ENCODE measurements around the gene LAMA2. TPM values are rescaled to one million over a fixed set of nuclear protein-coding genes. Genes with fewer than 3 reads are reported as not detected.

LAMA2 gene
- total and polyA plus RNA-seq, 2 of the 8 experiments (the other 6 are each of a cell fraction or from before 2014, with no cell fraction given), result 1.3 to 3.8 TPM

- 88% methylated on average over 2 of the region's 2 CpGs; no CpG with 5 or more reads in 1 of the 2 experiments for WGBS, 2 experiments (ENCODE audit: extremely low coverage in 1 of 2, insufficient coverage in 1 of 2, insufficient read length in 1 of 2, insufficient replicate concordance in 2 of 2, low coverage in 1 of 2, low lambda C conversion rate in 2 of 2, missing lambda C conversion rate in 1 of 2)
- no peak overlapping the region for H2BK15ac ChIP-seq (ENCODE audit: low read length)
- CTCF ChIA-PET (ENCODE audit: partially characterized antibody), result no interaction called here
- H3K9me3 ChIP-seq (ENCODE audit: insufficient read depth in 2 of 2, low read depth in 1 of 2, low read length in 1 of 2), result no peaks in the 10 kb centered on the region
- no peaks in the 10 kb centered on the region for H4K20me1 ChIP-seq (replicated peaks in 1 of 2; ENCODE audit: control insufficient read depth in 1 of 2, insufficient read depth in 2 of 2, low read length in 2 of 2)
- H3K9ac ChIP-seq (replicated peaks in 1 of 4; ENCODE audit: extremely low read depth in 1 of 4, low read depth in 3 of 4, low read length in 3 of 4), result no peak overlapping the region
- H3K27ac ChIP-seq (ENCODE audit: low read depth, low read length), result no peak overlapping the region
- no peak overlapping the region for H3K23ac ChIP-seq (ENCODE audit: insufficient read length)
- H3K79me2 ChIP-seq (ENCODE audit: control insufficient read depth in 1 of 2, insufficient read depth in 2 of 2, low read length in 2 of 2), result no peaks in the 10 kb centered on the region
- H3K18ac ChIP-seq (ENCODE audit: extremely low read depth, low read length), result no peak overlapping the region
- POLR2A ChIA-PET (ENCODE audit: partially characterized antibody), result no interaction called here
- H3K36me3 ChIP-seq (ENCODE audit: control insufficient read depth in 2 of 4, insufficient read depth in 4 of 4, low read length in 3 of 4), result no peaks in the 10 kb centered on the region
- H3K4me2 ChIP-seq (ENCODE audit: insufficient read depth in 1 of 2, low read depth in 2 of 2, low read length in 2 of 2), result no peak overlapping the region
- no peak overlapping the region for H2AFZ ChIP-seq (ENCODE audit: low read length)
- H2BK20ac ChIP-seq (ENCODE audit: low read length), result no peak overlapping the region
- H3K4ac ChIP-seq (replicated peaks; ENCODE audit: insufficient read length, low read depth, low read length), result no peak overlapping the region
- FAIRE-seq (no peak), DNase-seq (ENCODE audit: low read depth in 1 of 2, low spot score in 2 of 2) (no peak)
- H4K91ac ChIP-seq (replicated peaks; ENCODE audit: insufficient read length, low read length), result no peak overlapping the region
- no peak overlapping the region for H3K14ac ChIP-seq (ENCODE audit: insufficient read length)
- no peak overlapping the region for H2BK12ac ChIP-seq (ENCODE audit: low read depth, low read length)
- no peak overlapping the region for H3K4me3 ChIP-seq (ENCODE audit: extremely low read depth in 1 of 4, insufficient read depth in 2 of 4, low read depth in 3 of 4, low read length in 4 of 4)
- no peak overlapping the region for H4K8ac ChIP-seq (ENCODE audit: extremely low read depth, insufficient read depth, low read length)
- H3K27me3 ChIP-seq (replicated peaks in 1 of 4; ENCODE audit: control insufficient read depth in 3 of 4, extremely low read depth in 1 of 4, insufficient read depth in 3 of 4, low read length in 3 of 4), result no peaks in the 10 kb centered on the region
- H3K56ac ChIP-seq (replicated peaks; ENCODE audit: insufficient read length, low read depth, low read length), result no peak overlapping the region
- no peak overlapping the region for H2BK120ac ChIP-seq (replicated peaks; ENCODE audit: low read depth, low read length)
- H3K4me1 ChIP-seq (replicated peaks in 1 of 4; ENCODE audit: control insufficient read depth in 3 of 4, insufficient read depth in 4 of 4, low read length in 3 of 4), result no peaks in the 10 kb centered on the region
- no peak for TF ChIP-seq TCF12 (IDR thresholded peaks at IDR 0.05; ENCODE audit: low read depth, low read length)
- TF ChIP-seq SRF (IDR thresholded peaks at IDR 0.05; ENCODE audit: low read depth, low read length), result no peak
- TF ChIP-seq E2F6 (IDR thresholded peaks at IDR 0.05), result no peak
- H3K79me1 ChIP-seq (ENCODE audit: low read depth, low read length), result no peaks in the 10 kb centered on the region
- H3K23me2 ChIP-seq (ENCODE audit: low read depth, low read length), result no peaks in the 10 kb centered on the region
- no peak overlapping the region for H2BK5ac ChIP-seq (ENCODE audit: low read depth, low read length)
- H2AK5ac ChIP-seq (ENCODE audit: low read depth, low read length), result no peak overlapping the region
- no peak overlapping the region for H4K5ac ChIP-seq (ENCODE audit: insufficient read length, low read depth, low read length)
Measured at GRCh38 chr6:129393654-129394053, 510.7 kb downstream of the LAMA2 start.
